Fibroblast of upper back skin (primary cell): ENCODE measurements around the gene LARP1B.
"Not testable (repeated sequence)": the region's sequence is repeated elsewhere in the genome, so short reads cannot be mapped to it uniquely, and the experiment has no call there.

Source experiments
- DNase-seq: peaks from one replicate; pipeline ENCODE4 v3.0.0-alpha.2; 2013

The LARP1B gene

GRCh38 chr4:128060699-128061565 lies at the start of gene LARP1B:
TSS of gene LARP1B (plus strand) at chr4:128061312. CDS start at chr4:128074952, 13,640 bp downstream.
- DNase-seq = peak; percentile 97

GRCh38 chr4:128025319-128025718 lies 35.8 kb upstream of the LARP1B start:
- no peak for DNase-seq

- DNase-seq = no peak
Observed at GRCh38 chr4:128029907-128030306, 31.2 kb upstream of the LARP1B start.

GRCh38 chr4:128031756-128032384 lies 29.2 kb upstream of the LARP1B start:
- no peak for DNase-seq

- no peak for DNase-seq
Observed at GRCh38 chr4:128039568-128039967, 21.5 kb upstream of the LARP1B start.

- DNase-seq = not testable (repeated sequence)
Observed at GRCh38 chr4:128047019-128047418, 14.1 kb upstream of the LARP1B start.

GRCh38 chr4:128047514-128047913 lies 13.6 kb upstream of the LARP1B start:
- not testable (repeated sequence) for DNase-seq

GRCh38 chr4:128051229-128051628 lies 9.9 kb upstream of the LARP1B start:
- not testable (repeated sequence) for DNase-seq

- not testable (repeated sequence) for DNase-seq
Observed at GRCh38 chr4:128054907-128055306, 6.2 kb upstream of the LARP1B start.

- DNase-seq = not testable (repeated sequence)
Observed at GRCh38 chr4:128055441-128056206, 5.5 kb upstream of the LARP1B start.

- no peak for DNase-seq
Observed at GRCh38 chr4:128056396-128056795, 4.7 kb upstream of the LARP1B start.

GRCh38 chr4:128060121-128060698 lies 902 bp upstream of the LARP1B start:
- no peak for DNase-seq

- DNase-seq = peak; percentile 12
Observed at GRCh38 chr4:128061566-128062536, 739 bp downstream of the LARP1B start.

GRCh38 chr4:128066453-128066820 lies 5.3 kb downstream of the LARP1B start:
- DNase-seq = not testable (repeated sequence)

GRCh38 chr4:128068918-128069317 lies 7.8 kb downstream of the LARP1B start:
- peak; percentile 14 for DNase-seq

- no peak for DNase-seq
Observed at GRCh38 chr4:128076464-128076863, 15.4 kb downstream of the LARP1B start.

- not testable (repeated sequence) for DNase-seq
Observed at GRCh38 chr4:128095293-128095692, 34.2 kb downstream of the LARP1B start.

- peak; percentile 64 for DNase-seq
Observed at GRCh38 chr4:128107766-128108165, 46.7 kb downstream of the LARP1B start.

GRCh38 chr4:128123036-128123435 lies 61.9 kb downstream of the LARP1B start:
- no peak for DNase-seq

- DNase-seq = no peak
Observed at GRCh38 chr4:128130621-128131020, 69.5 kb downstream of the LARP1B start.

- no peak for DNase-seq
Observed at GRCh38 chr4:128134925-128135324, 73.8 kb downstream of the LARP1B start.

- DNase-seq = no peak
Observed at GRCh38 chr4:128135391-128135790, 74.3 kb downstream of the LARP1B start.
